Measurements from ENCODE around the gene ERC2.
A peak's percentile ranks its signal among the peaks of the same experiment; 100 is the strongest.

The ERC2 gene

DNA sequence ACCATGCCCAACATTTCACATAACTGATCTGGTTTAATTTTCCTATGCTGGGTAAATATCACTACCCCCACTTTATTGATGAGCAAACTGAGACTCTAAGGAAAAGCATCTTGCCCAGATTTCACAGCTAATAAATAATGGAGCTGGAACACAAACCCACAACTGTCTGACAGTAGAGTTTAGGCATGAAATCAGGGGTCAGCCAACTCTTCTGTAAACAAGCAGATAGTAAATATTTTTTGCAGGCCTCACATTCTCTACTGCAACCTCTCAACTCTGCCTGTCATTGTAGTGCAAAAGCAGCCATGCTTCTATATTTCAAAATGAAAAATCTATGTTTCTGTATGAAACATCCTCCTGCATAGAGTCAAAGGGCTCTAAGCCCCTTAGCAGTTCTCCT is 111.5 kb downstream of the ERC2 start:
- TF ChIP-seq CTCF (IDR thresholded peaks at IDR 0.05; ENCODE audit: low read depth, low read length, missing control alignments) = no peak
- DNase-seq (ENCODE audit: low read depth) = no peak
- in situ Hi-C loops (cut with HindIII; ENCODE audit: low sequenced_read_pairs) = no loop called here
- H3K4me3 ChIP-seq (ENCODE audit: low read depth, low read length) = no peak overlapping the region

GRCh38 chr3:56355570-56356185 is 112.6 kb downstream of the ERC2 start:
- no peak overlapping the region for H3K4me3 ChIP-seq (ENCODE audit: low read depth, low read length)
- in situ Hi-C loops (cut with HindIII; ENCODE audit: low sequenced_read_pairs) = no loop called here
- no peak for DNase-seq (ENCODE audit: low read depth)
- no peak for TF ChIP-seq CTCF (IDR thresholded peaks at IDR 0.05; ENCODE audit: low read depth, low read length, missing control alignments)

DNA sequence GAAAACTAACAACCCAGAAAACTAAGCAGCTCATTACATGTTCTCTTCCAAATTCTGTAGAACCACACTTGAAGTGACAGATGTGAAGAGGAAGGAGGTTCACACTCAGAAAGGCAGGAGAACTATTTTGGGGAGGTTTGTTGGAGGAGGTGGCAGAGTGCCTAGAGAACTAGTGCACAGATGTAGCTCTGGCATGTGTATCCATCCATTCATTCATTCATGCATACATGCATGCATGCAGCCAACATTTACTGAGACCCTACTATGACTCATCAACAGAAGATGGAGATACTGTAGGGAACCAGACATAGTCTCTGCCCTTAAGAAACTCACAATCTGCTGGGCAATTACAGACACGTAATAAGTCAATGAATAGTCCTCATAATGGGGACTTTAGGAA is 116.7 kb downstream of the ERC2 start:
- DNase-seq (ENCODE audit: low read depth) = no peak
- no peak for TF ChIP-seq CTCF (IDR thresholded peaks at IDR 0.05; ENCODE audit: low read depth, low read length, missing control alignments)
- in situ Hi-C loops (cut with HindIII; ENCODE audit: low sequenced_read_pairs) = no loop called here
- H3K4me3 ChIP-seq (ENCODE audit: low read depth, low read length) = no peak overlapping the region

- TF ChIP-seq CTCF (IDR thresholded peaks at IDR 0.05; ENCODE audit: low read depth, low read length, missing control alignments) = peak; percentile 16
- no peak for DNase-seq (ENCODE audit: low read depth)
- in situ Hi-C loops (cut with HindIII; ENCODE audit: low sequenced_read_pairs) = no loop called here
- H3K4me3 ChIP-seq (ENCODE audit: low read depth, low read length) = no peak overlapping the region
Measured at GRCh38 chr3:56347219-56347871, 120.9 kb downstream of the ERC2 start.

- in situ Hi-C loops (cut with HindIII; ENCODE audit: low sequenced_read_pairs) = no loop called here
- no peak for DNase-seq (ENCODE audit: low read depth)
- TF ChIP-seq CTCF (IDR thresholded peaks at IDR 0.05; ENCODE audit: low read depth, low read length, missing control alignments) = no peak
- no peak overlapping the region for H3K4me3 ChIP-seq (ENCODE audit: low read depth, low read length)
Measured at GRCh38 chr3:56342475-56342874, 125.8 kb downstream of the ERC2 start.

GRCh38 chr3:56339671-56340070 is 128.6 kb downstream of the ERC2 start:
- H3K4me3 ChIP-seq (ENCODE audit: low read depth, low read length) = no peak overlapping the region
- in situ Hi-C loops (cut with HindIII; ENCODE audit: low sequenced_read_pairs) = no loop called here
- no peak for DNase-seq (ENCODE audit: low read depth)
- no peak for TF ChIP-seq CTCF (IDR thresholded peaks at IDR 0.05; ENCODE audit: low read depth, low read length, missing control alignments)

Measured in astrocyte of the cerebellum (primary cell).